Activated naive CD4-positive, alpha-beta T cell treated with Interleukin-2 at 50 U/mL for 16 hours (primary cell): Measurements from ENCODE around the gene KCTD8.
"Not testable (repeated sequence)": the region's sequence is repeated elsewhere in the genome, so short reads cannot be mapped to it uniquely, and the experiment has no call there.

Source experiments
- DNase-seq: peaks from one replicate; pipeline ENCODE4 v3.0.0-alpha.2; 2020

KCTD8 gene

GRCh38 chr4:44320833-44321232, 127.8 kb downstream of the KCTD8 start:
- DNase-seq = no peak

- DNase-seq = no peak
Observed at GRCh38 chr4:44319129-44319528, 129.5 kb downstream of the KCTD8 start.

GRCh38 chr4:44313702-44314101, 134.9 kb downstream of the KCTD8 start:
- no peak for DNase-seq

GRCh38 chr4:44287505-44287904, 161.1 kb downstream of the KCTD8 start:
- no peak for DNase-seq

- DNase-seq = no peak
Observed at GRCh38 chr4:44279469-44279868, 169.1 kb downstream of the KCTD8 start.

- DNase-seq = no peak
Observed at GRCh38 chr4:44279066-44279465, 169.5 kb downstream of the KCTD8 start.

GRCh38 chr4:44257461-44257860, 191.1 kb downstream of the KCTD8 start:
- no peak for DNase-seq

- DNase-seq = no peak
Observed at GRCh38 chr4:44256414-44256813, 192.2 kb downstream of the KCTD8 start.

- no peak for DNase-seq
Observed at GRCh38 chr4:44237643-44238042, 211.0 kb downstream of the KCTD8 start.

GRCh38 chr4:44235897-44236296, 212.7 kb downstream of the KCTD8 start:
- DNase-seq = no peak

GRCh38 chr4:44232262-44232661, 216.3 kb downstream of the KCTD8 start:
- no peak for DNase-seq

GRCh38 chr4:44231006-44231405, 217.6 kb downstream of the KCTD8 start:
- DNase-seq = no peak

- DNase-seq = no peak
Observed at GRCh38 chr4:44228326-44228725, 220.3 kb downstream of the KCTD8 start.

GRCh38 chr4:44221407-44221806, 227.2 kb downstream of the KCTD8 start:
- DNase-seq = no peak

GRCh38 chr4:44210750-44211149, 237.9 kb downstream of the KCTD8 start:
- no peak for DNase-seq

- no peak for DNase-seq
Observed at GRCh38 chr4:44196796-44197195, 251.8 kb downstream of the KCTD8 start.

- DNase-seq = no peak
Observed at GRCh38 chr4:44194365-44194764, 254.2 kb downstream of the KCTD8 start.

GRCh38 chr4:44186850-44187246, 261.8 kb downstream of the KCTD8 start:
- DNase-seq = no peak

GRCh38 chr4:44186096-44186849, 262.3 kb downstream of the KCTD8 start:
- no peak for DNase-seq

GRCh38 chr4:44181491-44182349, 266.9 kb downstream of the KCTD8 start:
- not testable (repeated sequence) for DNase-seq

- not testable (repeated sequence) for DNase-seq
Observed at GRCh38 chr4:44167766-44168165, 280.8 kb downstream of the KCTD8 start.

GRCh38 chr4:44165938-44166337, 282.7 kb downstream of the KCTD8 start:
- no peak for DNase-seq

- DNase-seq = no peak
Observed at GRCh38 chr4:44162538-44163270, 285.9 kb downstream of the KCTD8 start.
